K562 (cell line): ENCODE results near the gene UBE2B. TPM values are rescaled to one million over a fixed set of nuclear protein-coding genes. Genes with fewer than 3 reads are reported as not detected.

Source experiments
- NRF1 ChIP-seq, 2 experiments: fragments of 450-650 bp; IDR thresholded peaks in 1 of 2; conservative IDR thresholded peaks in 1 of 2; 2 replicates each; pipeline ENCODE4 v1.6.1; 2014; ENCODE audit warnings: mild to moderate bottlenecking in 2 of 2
- polyA plus RNA-seq, 8 experiments: library from polyadenylated mRNA; depleted of rRNA in 4 of 8; stranded (reverse) in 5 of 8; unstranded in 3 of 8; fragments of >200 nt; fragmentation: Nextera tagmentation in 2 of 8; fragmentation: Illumina TruSeq in 1 of 8; extraction: Ambion mirVana in 2 of 8; extraction: Trizol in 1 of 8; gene quantifications; 2 replicates each; pipeline versions ENCODE4 v1.2.1 to v1.2.3, GENCODE V29; 2011 to 2014; ENCODE audit warnings: inconsistent platforms in 1 of 8, missing spikeins in 1 of 8
- total RNA-seq, 7 experiments: library from RNA; depleted of rRNA in 6 of 7; stranded (reverse); fragments of >200 nt in 6 of 7; fragmentation: Illumina TruSeq in 2 of 7; extraction: Trizol in 2 of 7; gene quantifications; 2 replicates each; pipeline versions ENCODE4 v1.2.1 to v1.2.3, GENCODE V29; 2011 to 2021; ENCODE audit warnings: low replicate concordance in 1 of 7
- TF ChIP-seq, protein P1 (sequence below): fragments of 200-600 bp; sonication (generic); IDR thresholded peaks from one replicate; pipeline ENCODE4 v1.6.1; 2012; ENCODE audit warnings: mild to moderate bottlenecking, low read depth, low read length, inconsistent platforms

Gene UBE2B
- total and polyA plus RNA-seq, 9 of the 15 experiments (the other 6 are each of a cell fraction or from before 2014, with no cell fraction given), result 13.1 to 198 (median 75.5) TPM

- TF ChIP-seq, protein P1, sequence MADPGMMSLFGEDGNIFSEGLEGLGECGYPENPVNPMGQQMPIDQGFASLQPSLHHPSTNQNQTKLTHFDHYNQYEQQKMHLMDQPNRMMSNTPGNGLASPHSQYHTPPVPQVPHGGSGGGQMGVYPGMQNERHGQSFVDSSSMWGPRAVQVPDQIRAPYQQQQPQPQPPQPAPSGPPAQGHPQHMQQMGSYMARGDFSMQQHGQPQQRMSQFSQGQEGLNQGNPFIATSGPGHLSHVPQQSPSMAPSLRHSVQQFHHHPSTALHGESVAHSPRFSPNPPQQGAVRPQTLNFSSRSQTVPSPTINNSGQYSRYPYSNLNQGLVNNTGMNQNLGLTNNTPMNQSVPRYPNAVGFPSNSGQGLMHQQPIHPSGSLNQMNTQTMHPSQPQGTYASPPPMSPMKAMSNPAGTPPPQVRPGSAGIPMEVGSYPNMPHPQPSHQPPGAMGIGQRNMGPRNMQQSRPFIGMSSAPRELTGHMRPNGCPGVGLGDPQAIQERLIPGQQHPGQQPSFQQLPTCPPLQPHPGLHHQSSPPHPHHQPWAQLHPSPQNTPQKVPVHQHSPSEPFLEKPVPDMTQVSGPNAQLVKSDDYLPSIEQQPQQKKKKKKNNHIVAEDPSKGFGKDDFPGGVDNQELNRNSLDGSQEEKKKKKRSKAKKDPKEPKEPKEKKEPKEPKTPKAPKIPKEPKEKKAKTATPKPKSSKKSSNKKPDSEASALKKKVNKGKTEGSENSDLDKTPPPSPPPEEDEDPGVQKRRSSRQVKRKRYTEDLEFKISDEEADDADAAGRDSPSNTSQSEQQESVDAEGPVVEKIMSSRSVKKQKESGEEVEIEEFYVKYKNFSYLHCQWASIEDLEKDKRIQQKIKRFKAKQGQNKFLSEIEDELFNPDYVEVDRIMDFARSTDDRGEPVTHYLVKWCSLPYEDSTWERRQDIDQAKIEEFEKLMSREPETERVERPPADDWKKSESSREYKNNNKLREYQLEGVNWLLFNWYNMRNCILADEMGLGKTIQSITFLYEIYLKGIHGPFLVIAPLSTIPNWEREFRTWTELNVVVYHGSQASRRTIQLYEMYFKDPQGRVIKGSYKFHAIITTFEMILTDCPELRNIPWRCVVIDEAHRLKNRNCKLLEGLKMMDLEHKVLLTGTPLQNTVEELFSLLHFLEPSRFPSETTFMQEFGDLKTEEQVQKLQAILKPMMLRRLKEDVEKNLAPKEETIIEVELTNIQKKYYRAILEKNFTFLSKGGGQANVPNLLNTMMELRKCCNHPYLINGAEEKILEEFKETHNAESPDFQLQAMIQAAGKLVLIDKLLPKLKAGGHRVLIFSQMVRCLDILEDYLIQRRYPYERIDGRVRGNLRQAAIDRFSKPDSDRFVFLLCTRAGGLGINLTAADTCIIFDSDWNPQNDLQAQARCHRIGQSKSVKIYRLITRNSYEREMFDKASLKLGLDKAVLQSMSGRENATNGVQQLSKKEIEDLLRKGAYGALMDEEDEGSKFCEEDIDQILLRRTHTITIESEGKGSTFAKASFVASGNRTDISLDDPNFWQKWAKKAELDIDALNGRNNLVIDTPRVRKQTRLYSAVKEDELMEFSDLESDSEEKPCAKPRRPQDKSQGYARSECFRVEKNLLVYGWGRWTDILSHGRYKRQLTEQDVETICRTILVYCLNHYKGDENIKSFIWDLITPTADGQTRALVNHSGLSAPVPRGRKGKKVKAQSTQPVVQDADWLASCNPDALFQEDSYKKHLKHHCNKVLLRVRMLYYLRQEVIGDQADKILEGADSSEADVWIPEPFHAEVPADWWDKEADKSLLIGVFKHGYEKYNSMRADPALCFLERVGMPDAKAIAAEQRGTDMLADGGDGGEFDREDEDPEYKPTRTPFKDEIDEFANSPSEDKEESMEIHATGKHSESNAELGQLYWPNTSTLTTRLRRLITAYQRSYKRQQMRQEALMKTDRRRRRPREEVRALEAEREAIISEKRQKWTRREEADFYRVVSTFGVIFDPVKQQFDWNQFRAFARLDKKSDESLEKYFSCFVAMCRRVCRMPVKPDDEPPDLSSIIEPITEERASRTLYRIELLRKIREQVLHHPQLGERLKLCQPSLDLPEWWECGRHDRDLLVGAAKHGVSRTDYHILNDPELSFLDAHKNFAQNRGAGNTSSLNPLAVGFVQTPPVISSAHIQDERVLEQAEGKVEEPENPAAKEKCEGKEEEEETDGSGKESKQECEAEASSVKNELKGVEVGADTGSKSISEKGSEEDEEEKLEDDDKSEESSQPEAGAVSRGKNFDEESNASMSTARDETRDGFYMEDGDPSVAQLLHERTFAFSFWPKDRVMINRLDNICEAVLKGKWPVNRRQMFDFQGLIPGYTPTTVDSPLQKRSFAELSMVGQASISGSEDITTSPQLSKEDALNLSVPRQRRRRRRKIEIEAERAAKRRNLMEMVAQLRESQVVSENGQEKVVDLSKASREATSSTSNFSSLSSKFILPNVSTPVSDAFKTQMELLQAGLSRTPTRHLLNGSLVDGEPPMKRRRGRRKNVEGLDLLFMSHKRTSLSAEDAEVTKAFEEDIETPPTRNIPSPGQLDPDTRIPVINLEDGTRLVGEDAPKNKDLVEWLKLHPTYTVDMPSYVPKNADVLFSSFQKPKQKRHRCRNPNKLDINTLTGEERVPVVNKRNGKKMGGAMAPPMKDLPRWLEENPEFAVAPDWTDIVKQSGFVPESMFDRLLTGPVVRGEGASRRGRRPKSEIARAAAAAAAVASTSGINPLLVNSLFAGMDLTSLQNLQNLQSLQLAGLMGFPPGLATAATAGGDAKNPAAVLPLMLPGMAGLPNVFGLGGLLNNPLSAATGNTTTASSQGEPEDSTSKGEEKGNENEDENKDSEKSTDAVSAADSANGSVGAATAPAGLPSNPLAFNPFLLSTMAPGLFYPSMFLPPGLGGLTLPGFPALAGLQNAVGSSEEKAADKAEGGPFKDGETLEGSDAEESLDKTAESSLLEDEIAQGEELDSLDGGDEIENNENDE, result no peak
- no peak for TF ChIP-seq NRF1 (conservative IDR thresholded peaks at IDR 0.05 in 1 of 2, IDR thresholded peaks at IDR 0.05 in 1 of 2)
These were observed 39.8 kb downstream of the UBE2B start (continued) for GRCh38 chr5:134411228-134411545.
